Activated CD4-positive, alpha-beta T cell treated with anti-CD3 and anti-CD28 coated beads, Interleukin-2, amount 50 U/mL, for 24 hours (primary cell): ENCODE data around the gene RRP7A.
"Not testable (repeated sequence)": the region's sequence is repeated elsewhere in the genome, so short reads cannot be mapped to it uniquely, and the experiment has no call there.

ENCODE experiments used
- DNase-seq, 2 donors: peaks; one replicate each; pipeline ENCODE4 v3.0.0-alpha.2; 2020; ENCODE audit warnings: low read depth in 1 of 2, low spot score in 1 of 2

RRP7A gene

GRCh38 chr22:42499773-42500160 is 19.8 kb downstream of the RRP7A start:
- DNase-seq = not testable (repeated sequence)

- not testable (repeated sequence) for DNase-seq
Measured at GRCh38 chr22:42495533-42496141, 24.0 kb downstream of the RRP7A start.

- DNase-seq = no peak
Measured at GRCh38 chr22:42493393-42493792, 26.2 kb downstream of the RRP7A start.

GRCh38 chr22:42492323-42492690 is 27.3 kb downstream of the RRP7A start:
- DNase-seq = no peak

GRCh38 chr22:42490243-42490832 is 29.3 kb downstream of the RRP7A start:
- DNase-seq = no peak

GRCh38 chr22:42489000-42489399 is 30.6 kb downstream of the RRP7A start:
- no peak for DNase-seq

- DNase-seq = no peak
Measured at GRCh38 chr22:42484506-42484905, 35.1 kb downstream of the RRP7A start.

GRCh38 chr22:42483610-42484223 is 35.9 kb downstream of the RRP7A start:
- not testable (repeated sequence) for DNase-seq

- no peak for DNase-seq
Measured at GRCh38 chr22:42475122-42475521, 44.5 kb downstream of the RRP7A start.

- peak in 1 of 2 donors; percentile 4 for DNase-seq
Measured at GRCh38 chr22:42473484-42474193, 46.0 kb downstream of the RRP7A start.

GRCh38 chr22:42472671-42473070 is 46.9 kb downstream of the RRP7A start:
- no peak for DNase-seq

- DNase-seq = no peak
Measured at GRCh38 chr22:42471441-42471840, 48.2 kb downstream of the RRP7A start.

- DNase-seq = no peak
Measured at GRCh38 chr22:42470366-42471082, 49.1 kb downstream of the RRP7A start.

GRCh38 chr22:42468841-42469240 is 50.8 kb downstream of the RRP7A start:
- no peak for DNase-seq

GRCh38 chr22:42462016-42462415 is 57.6 kb downstream of the RRP7A start:
- DNase-seq = no peak

GRCh38 chr22:42461511-42461910 is 58.1 kb downstream of the RRP7A start:
- no peak for DNase-seq
